DND-41 (cell line): ENCODE results near the gene SLC38A8.

ENCODE experiments used
- CTCF ChIP-seq: IDR thresholded peaks from 2 replicates; pipeline ENCODE4 v1.5.1; 2012; ENCODE audit warnings: borderline replicate concordance, low read length, moderate library complexity, mild to moderate bottlenecking; ENCODE audit not compliant: poor library complexity, severe bottlenecking; ENCODE audit errors: extremely low read depth
- EZH2 ChIP-seq: IDR thresholded peaks from 3 replicates; pipeline ENCODE4 v1.6.1; 2012; ENCODE audit warnings: borderline replicate concordance, low read depth, mild to moderate bottlenecking, moderate library complexity, low read length, inconsistent platforms; ENCODE audit not compliant: severe bottlenecking

GRCh38 chr16:84059946-84060901 is 17.6 kb upstream of the SLC38A8 start:
- no peak for TF ChIP-seq CTCF
- no peak for TF ChIP-seq EZH2
